Activated naive CD8-positive, alpha-beta T cell treated with anti-CD3 and anti-CD28 coated beads, Interleukin-2, amount 50 U/mL, for 24 hours (primary cell): Measurements from ENCODE around the gene CCDC190.

ENCODE experiments used
- ATAC-seq: fragments of 150-1000 bp; cut with Tn5 transposase; one replicate; pipeline ENCODE4 v1.10.0; 2021
- DNase-seq: peaks from one replicate; pipeline ENCODE4 v3.0.0; 2021
- H3K27ac Mint-ChIP-seq: one replicate; pipeline ENCODE4 v1.8.0; 2021; ENCODE audit warnings: mild to moderate bottlenecking, mixed read lengths
- H3K27me3 Mint-ChIP-seq: one replicate; pipeline ENCODE4 v1.8.0; 2021; ENCODE audit warnings: mixed read lengths
- H3K36me3 Mint-ChIP-seq: one replicate; pipeline ENCODE4 v1.8.0; 2021; ENCODE audit warnings: low read depth, mixed read lengths
- H3K4me1 Mint-ChIP-seq: one replicate; pipeline ENCODE4 v1.8.0; 2021; ENCODE audit warnings: mixed read lengths
- H3K4me3 Mint-ChIP-seq: one replicate; pipeline ENCODE4 v1.8.0; 2021; ENCODE audit warnings: mild to moderate bottlenecking, moderate library complexity, mixed read lengths
- H3K9me3 Mint-ChIP-seq: one replicate; pipeline ENCODE4 v1.8.0; 2021; ENCODE audit warnings: mixed read lengths

CCDC190 gene

DNA sequence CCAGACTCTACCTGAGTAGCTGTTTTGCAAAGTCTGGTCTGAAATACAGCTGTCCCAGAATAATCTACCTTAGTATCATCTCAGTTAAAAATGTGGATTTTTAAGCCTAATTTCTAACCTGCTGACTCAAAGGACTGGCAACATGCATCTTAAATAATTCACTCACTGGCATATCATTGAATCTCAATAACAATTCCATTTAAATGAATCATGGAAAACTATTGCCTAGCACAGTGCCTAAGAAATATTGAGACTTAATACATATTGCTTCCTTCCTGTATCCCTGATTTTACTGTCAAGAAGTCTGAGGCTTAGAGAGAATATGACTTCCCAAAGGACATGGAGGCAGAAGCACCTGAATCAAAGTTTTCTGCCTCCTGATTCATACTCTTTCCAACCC lies 3.1 kb downstream of the CCDC190 start:
- Mint-ChIP-seq H3K27me3 (peaks cover 3% of the 10 kb centered on the region), H3K4me1 (no peaks in the 10 kb centered on the region), H3K9me3 (no peaks in the 10 kb centered on the region), H3K27ac (no peak overlapping the region), H3K4me3 (no peak overlapping the region), H3K36me3 (no peaks in the 10 kb centered on the region)
- ATAC-seq (no peak), DNase-seq (no peak)

DNA sequence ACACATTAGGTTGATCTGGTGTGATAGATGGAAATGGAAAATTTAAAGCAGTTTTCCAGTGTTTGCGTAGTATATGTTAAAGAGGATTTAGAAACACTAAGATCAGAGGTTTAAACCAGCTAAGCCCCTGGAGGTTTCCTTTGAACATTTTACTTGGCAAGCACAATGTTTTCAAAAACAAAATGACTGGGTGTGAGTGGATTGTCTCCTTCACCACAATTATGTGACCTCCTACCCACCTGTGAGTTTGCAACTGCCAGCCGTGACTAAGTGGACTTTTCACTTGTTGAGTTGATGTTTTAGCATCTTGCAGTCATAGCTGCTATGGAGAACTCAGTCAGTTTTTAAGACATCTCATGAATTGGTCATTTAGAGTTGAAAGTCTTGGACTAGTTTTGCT lies 4.7 kb downstream of the CCDC190 start:
- peaks cover 8% of the 10 kb centered on the region for H3K27me3 Mint-ChIP-seq
- ATAC-seq (no peak), DNase-seq (no peak)
- H3K27ac Mint-ChIP-seq = no peak overlapping the region
- H3K9me3 Mint-ChIP-seq = no peaks in the 10 kb centered on the region
- H3K4me1 Mint-ChIP-seq = no peaks in the 10 kb centered on the region
- no peak overlapping the region for H3K4me3 Mint-ChIP-seq
- no peaks in the 10 kb centered on the region for H3K36me3 Mint-ChIP-seq

DNA sequence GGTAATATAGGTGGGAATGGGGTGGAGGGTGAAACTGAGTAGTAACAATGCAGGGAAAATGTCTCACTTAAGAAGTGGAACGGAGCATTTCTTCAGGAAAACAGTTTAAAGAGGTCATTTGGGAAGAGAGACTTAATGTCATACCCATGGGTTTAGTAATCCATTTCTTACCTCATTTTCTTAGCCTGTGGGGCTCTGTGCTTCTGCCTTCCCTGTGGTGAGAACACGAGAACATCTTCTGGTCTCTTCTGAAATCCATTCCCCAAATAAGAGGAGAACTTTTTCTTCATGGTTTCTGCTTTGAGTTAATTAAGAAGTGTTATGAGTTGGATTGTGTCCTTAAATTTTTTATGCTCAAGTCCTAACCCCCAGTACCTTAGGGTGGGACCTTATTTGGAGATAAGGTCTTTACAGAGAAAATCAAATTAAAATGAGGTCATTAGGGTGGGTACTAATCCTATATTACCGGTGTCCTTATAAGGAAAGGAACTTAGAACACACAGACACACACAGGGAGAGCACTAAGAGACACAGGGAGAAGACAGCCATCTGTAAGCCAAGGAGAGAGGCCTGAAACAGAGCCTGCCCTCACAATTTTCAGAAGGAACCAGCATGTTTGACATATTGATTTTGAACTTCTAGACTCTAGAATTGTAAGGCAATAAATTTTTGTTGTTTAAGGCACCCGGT lies 5.4 kb downstream of the CCDC190 start:
- Mint-ChIP-seq H3K36me3 (no peaks in the 10 kb centered on the region), H3K27me3 (peaks cover 8% of the 10 kb centered on the region), H3K4me3 (no peak overlapping the region), H3K9me3 (no peaks in the 10 kb centered on the region), H3K27ac (no peak overlapping the region), H3K4me1 (no peaks in the 10 kb centered on the region)
- DNase-seq (no peak), ATAC-seq (no peak)

DNA sequence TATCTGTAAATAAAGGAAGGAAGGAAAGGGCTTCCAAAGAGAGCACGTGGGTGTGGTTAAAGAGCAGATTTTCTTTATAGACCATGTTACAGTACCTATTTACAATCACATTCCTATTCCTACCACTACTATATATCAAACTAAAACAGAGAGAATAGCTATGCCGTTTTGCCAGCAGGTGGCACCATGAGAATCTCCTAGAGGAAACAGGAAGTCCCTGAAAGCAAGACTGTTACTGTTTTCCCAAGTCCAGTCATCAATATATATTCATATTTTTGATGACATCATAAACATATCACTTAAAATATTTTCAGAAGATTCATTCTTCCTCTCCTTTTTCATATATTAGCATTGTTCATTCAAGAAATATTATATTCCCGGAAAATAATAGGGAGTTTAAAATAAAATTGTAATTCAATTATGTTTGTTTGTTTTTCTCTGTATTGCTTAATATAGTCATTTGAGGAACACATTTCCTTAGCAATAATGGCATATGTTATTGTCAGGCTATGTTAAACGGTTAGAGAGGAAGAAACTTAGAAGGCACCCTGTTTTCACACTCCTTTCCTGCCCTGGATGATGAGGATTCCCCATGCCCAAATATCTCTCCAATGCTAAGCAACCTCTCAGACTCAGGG lies 6.6 kb downstream of the CCDC190 start:
- Mint-ChIP-seq H3K27ac (no peak overlapping the region), H3K4me3 (no peak overlapping the region), H3K36me3 (no peaks in the 10 kb centered on the region), H3K4me1 (no peaks in the 10 kb centered on the region), H3K27me3 (peaks cover 8% of the 10 kb centered on the region), H3K9me3 (no peaks in the 10 kb centered on the region)
- DNase-seq (peak; percentile 56), ATAC-seq (peak; percentile 65)

DNA sequence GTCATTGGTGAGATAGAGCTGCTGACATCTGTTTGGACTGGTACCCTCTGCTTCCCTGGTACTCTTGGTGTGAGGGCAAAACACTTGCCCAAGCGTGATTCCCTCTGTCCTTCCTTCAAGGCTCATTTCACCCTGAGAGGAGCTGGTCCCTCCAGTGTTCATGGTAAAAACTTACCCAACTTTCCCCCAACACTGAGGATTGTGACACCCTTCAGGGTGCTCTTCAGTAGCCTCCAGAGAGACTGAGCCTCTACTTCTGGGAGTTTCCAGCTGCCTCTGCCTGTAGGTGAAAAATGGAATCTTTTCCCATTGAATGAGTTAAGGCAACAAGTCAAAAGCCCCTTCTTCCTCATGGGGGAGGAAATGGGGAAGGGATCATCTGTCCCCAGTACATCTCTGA lies 9.6 kb downstream of the CCDC190 start:
- H3K4me3 Mint-ChIP-seq = no peak overlapping the region
- peaks cover 8% of the 10 kb centered on the region for H3K27me3 Mint-ChIP-seq
- H3K36me3 Mint-ChIP-seq = no peaks in the 10 kb centered on the region
- DNase-seq (no peak), ATAC-seq (no peak)
- no peak overlapping the region for H3K27ac Mint-ChIP-seq
- H3K9me3 Mint-ChIP-seq = no peaks in the 10 kb centered on the region
- H3K4me1 Mint-ChIP-seq = no peaks in the 10 kb centered on the region

DNA sequence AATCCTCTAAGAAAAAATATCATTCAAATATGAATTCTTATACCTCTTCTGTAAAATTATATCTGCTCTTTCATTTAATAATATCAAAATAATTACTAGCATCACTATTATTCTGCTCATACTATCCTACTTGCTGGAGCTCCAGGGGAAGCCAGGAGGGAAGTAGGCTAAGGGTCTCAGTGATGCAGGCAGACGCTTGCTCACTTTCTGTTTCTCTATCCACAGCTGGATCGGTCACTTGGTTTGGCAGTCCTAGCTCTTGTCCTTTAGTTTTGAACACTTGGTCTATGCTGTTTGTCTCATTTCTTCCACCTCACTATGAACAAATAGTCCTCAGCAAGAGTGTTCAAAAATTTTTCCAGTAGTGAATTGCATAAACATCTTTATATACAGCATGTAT lies 11.3 kb downstream of the CCDC190 start:
- Mint-ChIP-seq H3K4me3 (no peak overlapping the region), H3K4me1 (no peaks in the 10 kb centered on the region), H3K27ac (no peak overlapping the region), H3K36me3 (no peaks in the 10 kb centered on the region), H3K9me3 (no peaks in the 10 kb centered on the region), H3K27me3 (peaks cover 8% of the 10 kb centered on the region)
- DNase-seq (no peak), ATAC-seq (no peak)

DNA sequence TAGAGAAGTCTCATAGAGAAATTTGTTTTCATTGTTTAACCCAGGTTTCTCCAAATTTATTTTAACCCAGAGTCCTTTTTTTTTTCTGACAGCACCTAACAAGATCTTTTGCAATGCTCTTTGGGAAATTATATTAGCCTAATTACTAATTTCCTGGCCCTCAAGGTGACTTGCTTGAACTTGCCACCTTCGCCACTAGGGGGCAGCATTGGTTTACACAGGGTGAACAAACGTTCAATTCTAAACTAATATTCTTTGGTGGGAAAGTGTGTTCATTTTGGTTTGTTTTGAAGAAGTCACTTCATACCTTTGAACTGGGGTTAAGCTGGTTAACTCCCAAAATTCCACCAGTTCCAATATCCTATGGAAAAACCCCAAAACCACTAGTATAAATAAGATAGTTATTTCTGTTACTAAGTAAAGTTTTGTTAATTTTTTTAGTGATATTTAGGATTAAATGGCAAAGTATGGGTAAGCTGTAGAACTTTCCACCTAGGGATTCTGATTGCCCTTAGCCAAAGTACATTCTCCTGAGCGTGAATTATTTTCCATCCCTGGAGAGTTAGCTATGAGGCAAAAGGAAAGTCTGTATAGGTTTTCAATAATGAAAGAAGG lies 13.0 kb downstream of the CCDC190 start:
- ATAC-seq (no peak), DNase-seq (peak; percentile 85)
- no peak overlapping the region for H3K4me3 Mint-ChIP-seq
- peaks cover 8% of the 10 kb centered on the region for H3K27me3 Mint-ChIP-seq
- H3K9me3 Mint-ChIP-seq = no peaks in the 10 kb centered on the region
- no peaks in the 10 kb centered on the region for H3K4me1 Mint-ChIP-seq
- no peak overlapping the region for H3K27ac Mint-ChIP-seq
- no peaks in the 10 kb centered on the region for H3K36me3 Mint-ChIP-seq

DNA sequence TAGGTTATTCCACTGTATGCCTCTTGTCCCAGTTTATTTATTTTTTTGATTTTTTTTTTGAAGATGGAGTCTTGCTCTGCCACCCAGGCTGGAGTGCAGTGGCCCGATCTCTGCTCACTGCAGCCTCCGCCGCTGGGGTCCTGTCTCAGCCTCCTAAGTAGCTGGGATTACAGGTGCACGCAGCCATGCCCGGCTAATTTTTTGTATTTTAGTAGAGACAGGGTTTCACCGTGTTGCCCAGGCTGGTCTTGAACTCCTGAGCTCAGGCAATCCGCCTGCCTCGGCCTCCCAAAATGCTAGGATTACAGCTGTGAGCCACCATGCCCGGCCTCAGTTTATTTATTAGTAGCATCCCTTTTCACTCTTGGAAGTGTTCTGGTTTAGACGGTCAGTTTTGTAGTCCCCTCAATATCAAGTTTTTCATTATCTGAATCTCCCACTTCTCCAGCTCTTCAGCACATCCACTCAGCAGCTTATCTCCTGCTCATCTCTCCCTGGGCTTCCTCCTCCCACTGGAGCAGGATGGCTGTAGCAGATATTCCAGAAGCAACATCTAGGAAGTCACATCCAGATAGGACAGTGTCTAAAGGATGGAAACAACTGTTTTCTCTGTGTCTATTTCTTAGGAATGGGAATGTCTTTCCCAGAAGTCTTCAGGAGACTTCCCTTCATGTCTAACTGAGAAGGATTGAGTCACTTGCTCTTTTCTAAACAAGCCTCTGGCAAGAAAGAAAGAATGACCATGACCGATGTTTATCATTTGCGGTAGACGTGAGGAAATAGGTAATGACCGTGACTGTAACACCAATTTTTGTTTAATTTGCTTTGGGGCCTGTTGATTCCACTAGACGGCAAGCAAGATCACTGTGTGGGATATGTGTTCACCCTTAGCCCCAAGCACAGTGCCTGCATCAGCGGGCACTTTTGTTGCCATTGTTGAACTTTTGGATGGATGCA lies 14.4 kb downstream of the CCDC190 start:
- H3K9me3 Mint-ChIP-seq = no peaks in the 10 kb centered on the region
- no peaks in the 10 kb centered on the region for H3K36me3 Mint-ChIP-seq
- ATAC-seq (no peak), DNase-seq (no peak)
- no peak overlapping the region for H3K4me3 Mint-ChIP-seq
- H3K27ac Mint-ChIP-seq = no peak overlapping the region
- H3K27me3 Mint-ChIP-seq = peaks cover 4% of the 10 kb centered on the region
- H3K4me1 Mint-ChIP-seq = no peaks in the 10 kb centered on the region

DNA sequence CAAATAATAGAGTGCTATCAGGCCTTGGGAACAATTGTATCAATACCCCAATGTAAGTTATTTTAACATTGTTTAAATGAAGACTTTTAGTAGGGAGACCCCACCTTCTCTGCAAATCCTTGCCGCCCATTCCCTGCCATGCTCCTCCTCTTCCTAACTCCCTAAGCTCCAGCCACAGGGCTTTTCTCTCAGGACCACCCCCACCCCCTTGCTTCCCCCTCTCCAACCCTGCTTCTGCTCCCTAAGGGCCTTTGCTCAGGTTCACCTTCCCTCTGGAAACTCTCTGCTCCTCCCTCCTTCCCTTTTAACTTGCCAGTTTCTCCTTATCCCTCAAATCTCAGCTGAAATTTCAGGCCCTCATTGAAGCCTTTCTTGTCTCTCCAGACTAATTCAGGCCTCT lies 16.8 kb downstream of the CCDC190 start:
- Mint-ChIP-seq H3K4me3 (no peak overlapping the region), H3K27me3 (peaks cover 3% of the 10 kb centered on the region)

DNA sequence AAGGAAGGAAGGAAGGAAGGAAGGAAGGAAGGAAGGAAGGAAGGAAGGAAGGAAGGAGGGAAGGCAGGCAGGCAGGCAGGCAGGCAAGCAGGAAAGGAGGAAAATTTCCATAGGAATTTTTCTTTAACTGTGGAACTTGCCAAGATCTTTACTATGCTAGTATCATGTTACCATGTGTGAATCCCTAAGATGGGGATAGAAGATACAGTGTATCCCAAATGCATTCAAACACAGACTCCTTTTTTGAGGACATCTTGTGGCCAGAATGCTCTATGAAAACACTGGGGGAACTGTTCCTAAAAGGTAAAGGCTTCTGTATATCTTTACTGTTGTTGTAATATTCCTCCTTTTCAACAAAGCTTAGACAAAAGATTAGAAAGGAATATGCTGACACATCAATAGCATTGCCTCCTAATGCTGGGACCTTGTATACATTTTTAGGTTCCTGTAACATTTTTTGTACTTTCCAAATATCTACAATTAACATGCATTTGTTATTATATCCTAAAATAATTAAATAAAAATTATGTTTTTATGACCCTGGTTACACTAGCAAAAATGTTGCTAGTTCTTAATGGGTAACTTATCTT lies 20.6 kb downstream of the CCDC190 start:
- ATAC-seq = no peak
- Mint-ChIP-seq H3K9me3 (peaks cover 22% of the 10 kb centered on the region), H3K27me3 (peaks cover 11% of the 10 kb centered on the region), H3K4me1 (peaks cover 6% of the 10 kb centered on the region), H3K27ac (no peak overlapping the region), H3K36me3 (peaks cover 5% of the 10 kb centered on the region), H3K4me3 (no peak overlapping the region)
- no peak for DNase-seq

More for the DNA sequence above, 16.8 kb downstream of the CCDC190 start:
- no peak for ATAC-seq
- H3K4me1 Mint-ChIP-seq = no peaks in the 10 kb centered on the region
- peaks cover 6% of the 10 kb centered on the region for H3K9me3 Mint-ChIP-seq
- peaks cover 1% of the 10 kb centered on the region for H3K36me3 Mint-ChIP-seq
- DNase-seq = no peak
- H3K27ac Mint-ChIP-seq = no peak overlapping the region

DNA sequence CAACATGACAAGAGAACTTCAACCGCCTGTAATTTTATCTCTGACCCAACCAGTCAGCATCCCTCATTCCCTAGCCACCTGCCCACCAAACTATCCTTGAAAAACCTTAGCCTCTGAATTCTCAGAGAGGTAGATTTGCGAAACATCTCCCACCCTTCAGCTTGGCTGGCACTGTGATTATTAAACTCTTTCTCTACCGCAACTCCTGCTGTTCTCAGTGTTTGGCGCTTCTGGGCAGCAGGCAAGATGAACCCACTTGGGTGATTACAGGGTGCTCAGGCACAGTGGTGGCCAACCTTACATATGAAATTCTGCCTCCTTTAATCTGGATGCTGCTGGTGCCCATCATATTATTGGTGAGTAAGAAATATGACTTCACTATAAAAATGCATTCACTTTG lies 22.1 kb downstream of the CCDC190 start:
- Mint-ChIP-seq H3K4me1 (peaks cover 14% of the 10 kb centered on the region), H3K27me3 (peaks cover 13% of the 10 kb centered on the region), H3K36me3 (peaks cover 5% of the 10 kb centered on the region), H3K9me3 (peaks cover 22% of the 10 kb centered on the region), H3K4me3 (no peak overlapping the region), H3K27ac (no peak overlapping the region)
- DNase-seq (no peak), ATAC-seq (no peak)

DNA sequence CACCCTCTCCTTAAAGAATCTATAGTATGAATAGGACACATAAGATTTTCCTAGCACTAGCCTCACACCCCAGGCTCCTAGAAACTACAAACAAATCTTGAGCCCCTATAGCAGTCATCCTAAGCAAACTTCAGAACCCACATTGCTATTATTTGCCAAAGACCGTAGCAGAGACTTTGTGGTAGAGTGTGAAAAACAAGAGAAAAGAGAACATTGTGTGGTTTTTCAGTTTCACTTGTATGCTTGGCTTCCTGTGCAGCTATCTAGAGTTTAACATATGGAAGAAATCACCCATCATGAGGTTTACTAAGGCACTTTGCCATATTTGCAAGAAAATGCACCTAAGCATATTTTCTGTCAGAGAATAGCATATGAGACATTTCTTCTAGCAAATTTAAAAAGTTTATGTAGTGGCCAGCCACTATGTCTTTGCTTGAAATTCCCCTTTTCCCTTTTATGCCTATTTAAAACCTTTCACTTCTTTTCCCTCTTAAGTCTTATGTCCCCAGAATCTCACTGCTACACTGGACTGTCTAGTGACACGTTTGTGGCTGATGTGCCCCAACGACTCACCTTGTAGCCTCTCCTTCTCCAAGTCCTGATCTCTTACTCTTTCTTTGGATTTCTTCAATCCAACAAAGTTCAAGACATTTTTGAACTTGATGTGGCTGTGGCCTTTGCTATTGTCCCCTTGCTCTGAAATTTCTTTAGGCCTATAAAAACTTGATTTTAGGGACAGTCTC lies 25.6 kb downstream of the CCDC190 start:
- Mint-ChIP-seq H3K9me3 (peaks cover 22% of the 10 kb centered on the region), H3K4me1 (peaks cover 14% of the 10 kb centered on the region), H3K27me3 (peaks cover 12% of the 10 kb centered on the region), H3K36me3 (peaks cover 5% of the 10 kb centered on the region), H3K4me3 (no peak overlapping the region), H3K27ac (peak overlapping the region; percentile 34)
- ATAC-seq (peak; percentile 97), DNase-seq (no peak)

DNA sequence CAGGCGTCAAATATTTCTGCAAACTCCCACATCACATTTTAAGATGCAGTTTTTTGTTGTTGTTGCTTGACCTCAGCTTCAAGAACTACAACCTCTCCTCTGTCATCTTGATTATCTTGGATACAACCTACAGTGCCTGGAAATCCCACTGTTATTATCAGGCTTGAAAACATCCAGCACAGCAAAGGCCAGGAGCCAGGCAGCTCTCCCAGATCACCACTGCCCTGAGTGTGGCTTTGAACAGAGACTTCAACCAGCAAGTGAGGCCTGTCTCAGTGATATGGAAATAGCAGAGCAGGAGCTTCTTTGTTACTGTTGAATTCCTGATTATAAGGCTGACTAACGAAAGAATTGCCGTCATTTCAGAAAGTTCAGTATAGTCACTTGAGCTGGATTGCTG lies 28.5 kb downstream of the CCDC190 start:
- H3K27ac Mint-ChIP-seq = no peak overlapping the region

DNA sequence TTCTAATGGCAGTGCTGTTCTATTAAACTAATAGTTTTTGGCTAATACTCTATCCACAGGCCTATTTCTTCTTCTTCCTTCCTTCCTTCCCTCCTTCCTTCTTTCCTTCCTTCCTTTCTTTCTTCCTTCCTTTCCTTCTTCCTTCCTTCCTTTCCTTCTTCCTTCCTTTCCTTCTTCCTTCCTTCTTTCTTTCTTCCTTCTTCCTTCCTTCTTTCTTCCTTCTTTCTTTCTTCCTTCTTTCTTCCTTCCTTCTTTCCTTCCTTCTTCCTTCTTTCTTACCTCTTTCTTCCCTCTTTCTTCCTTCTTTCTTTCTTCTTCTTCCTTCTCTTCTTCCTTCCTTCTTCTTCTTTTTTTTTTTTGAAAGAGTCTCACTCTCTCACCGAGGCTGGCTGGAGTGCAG lies 31.7 kb downstream of the CCDC190 start:
- no peak for DNase-seq
- H3K9me3 Mint-ChIP-seq = no peaks in the 10 kb centered on the region
- peaks cover 24% of the 10 kb centered on the region for H3K27me3 Mint-ChIP-seq
- H3K4me1 Mint-ChIP-seq = no peaks in the 10 kb centered on the region
- H3K36me3 Mint-ChIP-seq = no peaks in the 10 kb centered on the region
- no peak for ATAC-seq
- no peak overlapping the region for H3K27ac Mint-ChIP-seq
- no peak overlapping the region for H3K4me3 Mint-ChIP-seq

More for the DNA sequence above, 28.5 kb downstream of the CCDC190 start:
- peaks cover 14% of the 10 kb centered on the region for H3K4me1 Mint-ChIP-seq
- H3K9me3 Mint-ChIP-seq = peaks cover 4% of the 10 kb centered on the region
- ATAC-seq (no peak), DNase-seq (no peak)
- H3K36me3 Mint-ChIP-seq = no peaks in the 10 kb centered on the region
- H3K4me3 Mint-ChIP-seq = no peak overlapping the region
- H3K27me3 Mint-ChIP-seq = peaks cover 20% of the 10 kb centered on the region
